H1 (cell line): ENCODE measurements around the gene TAS2R41. TPM values are rescaled to one million over a fixed set of nuclear protein-coding genes. Genes with fewer than 3 reads are reported as not detected.

ENCODE experiments used
- ATF2 ChIP-seq: IDR thresholded peaks from 2 replicates; pipeline ENCODE4 v1.6.1; 2012; ENCODE audit warnings: low read length, inconsistent platforms
- CEBPB ChIP-seq: IDR thresholded peaks from 2 replicates; pipeline ENCODE4 v1.6.1; 2012; ENCODE audit warnings: low read depth, low read length
- EZH2 ChIP-seq: fragments of 200-600 bp; sonication (generic); IDR thresholded peaks from 2 replicates; pipeline ENCODE4 v1.7.1; 2012; ENCODE audit warnings: low read depth, mild to moderate bottlenecking, moderate library complexity, low read length, inconsistent platforms; ENCODE audit not compliant: severe bottlenecking
- FOSL1 ChIP-seq: IDR thresholded peaks from 2 replicates; pipeline ENCODE4 v1.6.1; 2011; ENCODE audit warnings: mild to moderate bottlenecking, low read depth, low read length, moderate library complexity; ENCODE audit not compliant: insufficient read depth
- GTF2F1 ChIP-seq: IDR thresholded peaks from 2 replicates; pipeline ENCODE4 v1.6.1; 2012; ENCODE audit warnings: low read depth, low read length, improper control_type of control experiment, borderline replicate concordance
- TEAD4 ChIP-seq: IDR thresholded peaks from 2 replicates; pipeline ENCODE4 v1.6.1; 2012; ENCODE audit warnings: low read depth, low read length, inconsistent platforms, mixed read lengths
- polyA plus RNA-seq, 7 experiments: library from polyadenylated mRNA; depleted of rRNA in 3 of 7; stranded (reverse) in 5 of 7; unstranded in 2 of 7; fragments of >200 nt in 5 of 7; fragments of 200-250 nt in 2 of 7; gene quantifications; 1 replicate in 5 of 7; 2 replicates in 1 of 7; 4 replicates in 1 of 7; pipeline versions ENCODE4 v1.2.1 to v1.2.3, GENCODE V29; 2011 to 2013; ENCODE audit warnings: missing spikeins in 2 of 7, mixed read lengths in 2 of 7
- total RNA-seq: library from RNA; stranded (reverse); fragmentation: NEBNext Ultra II Directional; extraction: Animal tissue kit (Norgen Biotek cat#: 25700); gene quantifications from 2 replicates; pipeline ENCODE4 v1.2.1, GENCODE V29; 2021

TAS2R41 gene
- total and polyA plus RNA-seq, 2 of the 8 experiments (the other 6 are each of a cell fraction or from before 2014, with no cell fraction given) = 0.12 TPM; not detected in 1

DNA sequence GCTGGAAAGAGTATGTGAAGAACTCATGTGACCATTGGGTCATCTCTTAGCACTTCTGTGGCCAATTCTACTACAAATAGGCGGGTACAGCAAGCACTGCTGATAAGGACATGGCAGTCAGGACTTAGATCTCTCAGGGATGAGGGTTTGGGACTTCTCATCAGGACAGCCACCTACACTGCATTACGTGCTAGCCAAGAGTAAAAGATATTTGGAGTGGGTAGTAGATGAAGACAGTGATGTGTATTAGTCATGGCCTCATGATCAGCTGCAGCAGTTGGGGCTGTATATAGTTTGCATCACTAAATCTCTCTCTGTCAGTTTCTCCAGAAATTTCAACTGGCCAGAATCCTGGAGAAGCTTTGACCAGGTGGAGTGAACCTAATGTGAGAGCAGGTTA lies 25.2 kb upstream of the TAS2R41 start (continued):
- TF ChIP-seq EZH2 = no peak
- no peak for TF ChIP-seq GTF2F1
- no peak for TF ChIP-seq ATF2
- no peak for TF ChIP-seq TEAD4
- TF ChIP-seq CEBPB = no peak
- no peak for TF ChIP-seq FOSL1
- TF ChIP-seq, all 59 proteins: peak for 0
